DOHH2 (cell line): ENCODE results near the gene METAP1D.
A peak's percentile ranks its signal among the peaks of the same experiment; 100 is the strongest.

ENCODE experiments used
- H3F3A ChIP-seq: fragments of 200-600 bp; sonication (generic), shearing (Covaris generic); 2 replicates; pipeline ENCODE4 v1.6.0; 2016; ENCODE audit warnings: antibody characterized with exemption, mild to moderate bottlenecking; ENCODE audit not compliant: control insufficient read depth, insufficient read depth
- H3K27ac ChIP-seq: fragments of 200-600 bp; sonication (generic); 2 replicates; pipeline ENCODE4 v1.5.1; 2014; ENCODE audit warnings: low read depth, mild to moderate bottlenecking, low read length, moderate library complexity
- H3K27me3 ChIP-seq: fragments of 200-600 bp; sonication (generic); 2 replicates; pipeline ENCODE4 v1.6.1; 2014; ENCODE audit warnings: mild to moderate bottlenecking, low read length, mixed read lengths; ENCODE audit not compliant: control insufficient read depth
- H3K36me3 ChIP-seq: fragments of 200-600 bp; sonication (generic); 2 replicates; pipeline ENCODE4 v1.6.1; 2014; ENCODE audit warnings: mild to moderate bottlenecking, low read length, moderate library complexity, mixed read lengths; ENCODE audit not compliant: control insufficient read depth
- H3K4me1 ChIP-seq: fragments of 200-600 bp; sonication (generic); 2 replicates; pipeline ENCODE4 v1.6.1; 2014; ENCODE audit warnings: mild to moderate bottlenecking, low read length, mixed read lengths; ENCODE audit not compliant: control insufficient read depth
- H3K4me2 ChIP-seq: fragments of 200-600 bp; sonication (generic); 2 replicates; pipeline ENCODE4 v1.6.0; 2014; ENCODE audit warnings: mild to moderate bottlenecking, low read length, moderate library complexity
- H3K4me3 ChIP-seq: fragments of 200-600 bp; sonication (generic); 2 replicates; pipeline ENCODE4 v1.5.1; 2014; ENCODE audit warnings: mild to moderate bottlenecking, low read length, mixed read lengths
- H3K79me2 ChIP-seq: fragments of 200-600 bp; sonication (generic); 2 replicates; pipeline ENCODE4 v1.6.1; 2014; ENCODE audit warnings: mild to moderate bottlenecking, low read length, mixed read lengths; ENCODE audit not compliant: control insufficient read depth
- H3K9me2 ChIP-seq: fragments of 200-600 bp; sonication (generic); replicated peaks from 2 replicates; pipeline ENCODE4 v1.6.1; 2014; ENCODE audit warnings: mild to moderate bottlenecking, low read length, mixed read lengths; ENCODE audit not compliant: control insufficient read depth
- H3K9me3 ChIP-seq: fragments of 200-600 bp; sonication (generic); 2 replicates; pipeline ENCODE4 v1.6.1; 2014; ENCODE audit warnings: antibody characterized with exemption, low read length, mixed read lengths; ENCODE audit not compliant: control insufficient read depth, insufficient read depth
- H4K20me1 ChIP-seq: fragments of 200-600 bp; sonication (generic); 2 replicates; pipeline ENCODE4 v1.6.0; 2014; ENCODE audit warnings: low read depth, mild to moderate bottlenecking, antibody characterized with exemption, low read length, moderate library complexity; ENCODE audit not compliant: control insufficient read depth, insufficient read depth
- CTCF ChIP-seq: fragments of 200-600 bp; sonication (generic); IDR thresholded peaks from one replicate; pipeline ENCODE4 v1.5.1; 2014; ENCODE audit warnings: antibody characterized with exemption, mild to moderate bottlenecking, low read depth, low read length; ENCODE audit not compliant: poor library complexity, severe bottlenecking
- EZH2phosphoT487 ChIP-seq: fragments of 200-600 bp; sonication (generic); IDR thresholded peaks from 2 replicates; pipeline ENCODE4 v1.6.1; 2017; ENCODE audit warnings: borderline replicate concordance, mild to moderate bottlenecking, antibody characterized with exemption, low read length, moderate library complexity, mixed read lengths

Gene METAP1D

GRCh38 chr2:172098650-172099471 lies 99.1 kb downstream of the METAP1D start:
- peaks cover 84% of the 10 kb centered on the region for H3K27me3 ChIP-seq
- TF ChIP-seq EZH2phosphoT487: peak; percentile 96
- no peak for TF ChIP-seq CTCF
- H3K36me3 ChIP-seq: no peaks in the 10 kb centered on the region
- peaks cover 16% of the 10 kb centered on the region; the same call in 1 of the 2 replicates for H4K20me1 ChIP-seq
- no peaks in the 10 kb centered on the region for H3K9me3 ChIP-seq
- no peaks in the 10 kb centered on the region for H3K79me2 ChIP-seq
- peaks cover 79% of the 10 kb centered on the region for H3K4me1 ChIP-seq
- H3K4me3 ChIP-seq: peak overlapping the region; percentile 44
- H3K4me2 ChIP-seq: peak overlapping the region; percentile 79
- H3K9me2 ChIP-seq: no peaks in the 10 kb centered on the region
- no peak overlapping the region for H3K27ac ChIP-seq
- H3F3A ChIP-seq: peaks cover 5% of the 10 kb centered on the region; the same call in 1 of the 2 replicates

GRCh38 chr2:172099472-172100079 lies 99.8 kb downstream of the METAP1D start:
- peaks cover 77% of the 10 kb centered on the region for H3K27me3 ChIP-seq
- H3K9me3 ChIP-seq: no peaks in the 10 kb centered on the region
- H3K4me3 ChIP-seq: peak overlapping the region; percentile 73
- no peaks in the 10 kb centered on the region for H3K9me2 ChIP-seq
- H3K4me1 ChIP-seq: peaks cover 81% of the 10 kb centered on the region
- no peaks in the 10 kb centered on the region for H3K79me2 ChIP-seq
- H3K4me2 ChIP-seq: peak overlapping the region; percentile 79
- H3F3A ChIP-seq: peaks cover 5% of the 10 kb centered on the region; the same call in 1 of the 2 replicates
- peaks cover 16% of the 10 kb centered on the region; the same call in 1 of the 2 replicates for H4K20me1 ChIP-seq
- no peak for TF ChIP-seq CTCF
- H3K27ac ChIP-seq: no peak overlapping the region
- no peaks in the 10 kb centered on the region for H3K36me3 ChIP-seq

GRCh38 chr2:172100080-172100934 lies 100.6 kb downstream of the METAP1D start:
- Histone ChIP-seq H3K36me3 (no peaks in the 10 kb centered on the region), H3K9me3 (no peaks in the 10 kb centered on the region), H3K79me2 (no peaks in the 10 kb centered on the region), H3F3A (peaks cover 5% of the 10 kb centered on the region; the same call in 1 of the 2 replicates), H3K27ac (no peak overlapping the region), H3K4me1 (peaks cover 73% of the 10 kb centered on the region), H3K27me3 (peaks cover 72% of the 10 kb centered on the region), H3K4me3 (peak overlapping the region; percentile 73), H4K20me1 (peaks cover 16% of the 10 kb centered on the region; the same call in 1 of the 2 replicates), H3K9me2 (no peaks in the 10 kb centered on the region), H3K4me2 (peak overlapping the region; percentile 79)
- TF ChIP-seq EZH2phosphoT487 (peak; percentile 39; the same call in 1 of the 2 replicates), CTCF (no peak)
